Esophagus squamous epithelium (tissue), 4 donors: Measurements from ENCODE around the gene ZNF620.

Source experiments
- CTCF ChIP-seq, 6 experiments: fragments of 450-650 bp in 4 of 6; fragments of 200-600 bp in 2 of 6; sonication (generic) in 2 of 6; IDR thresholded peaks; one replicate each; pipeline ENCODE4 v1.5.1; 2016 to 2019; ENCODE audit warnings: antibody characterized with exemption in 6 of 6, mild to moderate bottlenecking in 4 of 6, moderate library complexity in 4 of 6
- POLR2A ChIP-seq, 4 donors: fragments of 450-650 bp; IDR thresholded peaks; one replicate each; pipeline ENCODE4 v1.6.1; 2017; ENCODE audit warnings: antibody characterized with exemption in 4 of 4, mild to moderate bottlenecking in 4 of 4, moderate library complexity in 3 of 4

GRCh38 chr3:40463579-40463978 lies 42.3 kb upstream of the ZNF620 start:
- TF ChIP-seq CTCF (IDR thresholded peaks at IDR 0.05) = no peak
- TF ChIP-seq POLR2A (IDR thresholded peaks at IDR 0.05) = no peak
